Esophagus mucosa (tissue), 1 donor: ENCODE data around the gene SLC25A44. TPM values are rescaled to one million over a fixed set of nuclear protein-coding genes. Genes with fewer than 3 reads are reported as not detected.

Source experiments
- ATAC-seq: fragments of 200-7000 bp; cut with Tn5 transposase; one replicate; pipeline ENCODE4 v1.9.1; 2020
- total RNA-seq: library from RNA; stranded (reverse); gene quantifications from one replicate; pipeline ENCODE4 v1.2.4, GENCODE V29; 2023
- donor health status: DM: yes; HTN: yes; CAD: no.

Gene SLC25A44
- 12.7 TPM for total RNA-seq

- ATAC-seq, result peak; percentile 100
Measured at GRCh38 chr1:156193488-156194299, at the start of gene SLC25A44. Gene SLC25A44 (plus strand): TSS chr1:156194104. CDS start chr1:156199848, 5,744 bp downstream.

- no peak for ATAC-seq
Measured at GRCh38 chr1:156144742-156145141, 49.2 kb upstream of the SLC25A44 start.

GRCh38 chr1:156145650-156146019 is 48.3 kb upstream of the SLC25A44 start:
- no peak for ATAC-seq

GRCh38 chr1:156146020-156146768 is 47.7 kb upstream of the SLC25A44 start:
- peak; percentile 56 for ATAC-seq

GRCh38 chr1:156146769-156147405 is 47.0 kb upstream of the SLC25A44 start:
- ATAC-seq, result peak; percentile 1

- ATAC-seq, result no peak
Measured at GRCh38 chr1:156148216-156148615, 45.7 kb upstream of the SLC25A44 start.

GRCh38 chr1:156149374-156150332 is 44.3 kb upstream of the SLC25A44 start:
- ATAC-seq, result no peak

- ATAC-seq, result no peak
Measured at GRCh38 chr1:156150333-156151011, 43.4 kb upstream of the SLC25A44 start.

- ATAC-seq, result peak; percentile 22
Measured at GRCh38 chr1:156151093-156151688, 42.7 kb upstream of the SLC25A44 start.

GRCh38 chr1:156152628-156153027 is 41.3 kb upstream of the SLC25A44 start:
- no peak for ATAC-seq

- ATAC-seq, result peak; percentile 79
Measured at GRCh38 chr1:156153362-156153761, 40.5 kb upstream of the SLC25A44 start, which contains the start of gene SEMA4A. Gene SEMA4A (plus strand): TSS chr1:156153585. CDS start chr1:156154579, 994 bp downstream.

- peak; percentile 53 for ATAC-seq
Measured at GRCh38 chr1:156154317-156154749, 39.6 kb upstream of the SLC25A44 start.

- no peak for ATAC-seq
Measured at GRCh38 chr1:156155756-156156510, 38.0 kb upstream of the SLC25A44 start.

GRCh38 chr1:156157506-156157905 is 36.4 kb upstream of the SLC25A44 start:
- no peak for ATAC-seq

- no peak for ATAC-seq
Measured at GRCh38 chr1:156157966-156158365, 35.9 kb upstream of the SLC25A44 start.

GRCh38 chr1:156160000-156160742 is 33.7 kb upstream of the SLC25A44 start:
- no peak for ATAC-seq

GRCh38 chr1:156160743-156161171 is 33.1 kb upstream of the SLC25A44 start:
- ATAC-seq, result peak; percentile 54

- ATAC-seq, result no peak
Measured at GRCh38 chr1:156162430-156163037, 31.4 kb upstream of the SLC25A44 start.

GRCh38 chr1:156163712-156164111 is 30.2 kb upstream of the SLC25A44 start:
- ATAC-seq, result no peak
